Activated CD8-positive, alpha-beta memory T cell treated with anti-CD3 and anti-CD28 coated beads, Interleukin-2, amount 50 U/mL, for 24 hours (primary cell): ENCODE measurements around the gene GOLGA6L22.
"Not testable (repeated sequence)": the region's sequence is repeated elsewhere in the genome, so short reads cannot be mapped to it uniquely, and the experiment has no call there.

Source experiments
- DNase-seq: peaks from one replicate; pipeline ENCODE4 v3.0.0-alpha.2; 2020; ENCODE audit errors: extremely low read depth

GOLGA6L22 gene, protein sequence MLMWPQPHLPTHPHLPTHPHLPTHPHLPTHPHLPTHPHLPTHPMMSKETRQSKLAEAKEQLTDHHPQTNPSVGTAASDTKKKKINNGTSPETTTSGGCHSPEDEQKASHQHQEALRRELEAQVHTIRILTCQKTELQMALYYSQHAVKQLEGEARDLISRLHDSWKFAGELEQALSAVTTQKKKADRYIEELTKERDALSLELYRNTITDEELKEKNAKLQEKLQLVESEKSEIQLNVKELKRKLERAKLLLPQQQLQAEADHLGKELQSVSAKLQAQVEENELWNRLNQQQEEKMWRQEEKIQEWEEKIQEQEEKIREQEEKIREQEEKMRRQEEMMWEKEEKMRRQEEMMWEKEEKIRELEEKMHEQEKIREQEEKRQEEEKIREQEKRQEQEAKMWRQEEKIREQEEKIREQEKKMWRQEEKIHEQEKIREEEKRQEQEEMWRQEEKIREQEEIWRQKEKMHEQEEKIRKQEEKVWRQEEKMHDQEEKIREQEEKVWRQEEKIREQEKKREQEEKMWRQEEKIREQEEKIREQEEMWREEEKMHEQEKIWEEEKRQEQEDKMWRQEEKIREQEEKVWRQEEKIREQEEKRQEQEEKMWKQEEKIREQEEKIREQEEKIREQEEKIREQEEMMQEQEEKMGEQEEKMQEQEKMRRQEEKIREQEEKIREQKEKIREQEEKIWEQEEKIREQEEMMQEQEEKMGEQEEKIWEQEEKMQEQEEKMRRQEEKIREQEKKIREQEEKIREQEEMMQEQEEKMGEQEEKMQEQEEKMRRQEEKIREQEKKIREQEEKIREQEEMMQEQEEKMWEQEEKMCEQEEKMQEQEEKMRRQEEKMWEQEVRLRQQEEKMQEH

GRCh38 chr15:22458603-22459002 is at the start of gene GOLGA6L22:
Gene GOLGA6L22 (plus strand): TSS chr15:22458903. CDS start chr15:22458994, 91 bp downstream.
- not testable (repeated sequence) for DNase-seq

GRCh38 chr15:22417288-22417687 is 41.4 kb upstream of the GOLGA6L22 start:
- DNase-seq, result not testable (repeated sequence)

- DNase-seq, result not testable (repeated sequence)
These were observed 40.9 kb upstream of the GOLGA6L22 start for GRCh38 chr15:22417795-22418194.

DNA sequence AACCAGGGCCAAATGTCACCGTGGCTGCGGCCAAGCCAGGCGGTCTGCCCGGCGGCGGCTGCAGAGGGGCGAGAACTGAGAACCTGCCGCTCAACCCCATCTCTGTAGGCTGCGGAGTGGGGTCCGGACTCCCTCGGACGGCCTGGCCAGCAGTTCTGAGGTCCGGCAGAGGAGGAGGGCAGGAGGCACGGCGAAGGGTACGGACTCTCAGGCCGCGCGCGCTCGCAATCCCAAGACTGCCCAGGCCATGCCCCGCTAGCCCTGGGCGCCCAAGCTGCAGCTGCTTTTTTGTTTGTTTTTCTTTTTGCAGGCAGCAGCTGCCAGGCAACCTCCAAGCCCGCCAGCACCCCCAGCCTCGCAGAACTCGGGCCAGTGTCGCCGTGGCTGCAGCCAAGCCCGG is 40.5 kb upstream of the GOLGA6L22 start:
- not testable (repeated sequence) for DNase-seq

DNA sequence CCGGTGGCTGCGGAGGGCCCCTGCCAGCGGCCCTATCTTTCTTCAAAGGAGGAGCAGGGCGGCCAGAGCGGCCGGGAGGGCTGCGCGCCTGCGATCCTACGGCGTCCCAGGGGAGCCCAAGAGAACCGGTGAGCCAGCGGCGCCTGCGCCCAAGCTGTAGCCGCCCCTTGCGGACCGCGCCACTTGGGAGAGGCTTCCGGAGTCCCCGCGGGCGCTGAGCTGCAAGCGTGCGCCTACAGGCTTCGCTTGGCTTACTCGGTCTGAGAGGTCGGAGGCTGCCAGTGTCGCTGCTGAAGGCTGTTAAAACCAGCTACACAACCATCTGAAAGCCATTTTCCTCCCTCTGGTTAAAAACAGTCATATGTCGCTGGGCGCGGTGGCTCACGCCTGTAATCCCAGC is 40.0 kb upstream of the GOLGA6L22 start:
- DNase-seq, result not testable (repeated sequence)

- DNase-seq, result not testable (repeated sequence)
These were observed 38.4 kb upstream of the GOLGA6L22 start for GRCh38 chr15:22420340-22420739.

- not testable (repeated sequence) for DNase-seq
These were observed 29.3 kb upstream of the GOLGA6L22 start for GRCh38 chr15:22429426-22429825.

- DNase-seq, result not testable (repeated sequence)
These were observed 27.0 kb upstream of the GOLGA6L22 start for GRCh38 chr15:22431687-22432086.

DNA sequence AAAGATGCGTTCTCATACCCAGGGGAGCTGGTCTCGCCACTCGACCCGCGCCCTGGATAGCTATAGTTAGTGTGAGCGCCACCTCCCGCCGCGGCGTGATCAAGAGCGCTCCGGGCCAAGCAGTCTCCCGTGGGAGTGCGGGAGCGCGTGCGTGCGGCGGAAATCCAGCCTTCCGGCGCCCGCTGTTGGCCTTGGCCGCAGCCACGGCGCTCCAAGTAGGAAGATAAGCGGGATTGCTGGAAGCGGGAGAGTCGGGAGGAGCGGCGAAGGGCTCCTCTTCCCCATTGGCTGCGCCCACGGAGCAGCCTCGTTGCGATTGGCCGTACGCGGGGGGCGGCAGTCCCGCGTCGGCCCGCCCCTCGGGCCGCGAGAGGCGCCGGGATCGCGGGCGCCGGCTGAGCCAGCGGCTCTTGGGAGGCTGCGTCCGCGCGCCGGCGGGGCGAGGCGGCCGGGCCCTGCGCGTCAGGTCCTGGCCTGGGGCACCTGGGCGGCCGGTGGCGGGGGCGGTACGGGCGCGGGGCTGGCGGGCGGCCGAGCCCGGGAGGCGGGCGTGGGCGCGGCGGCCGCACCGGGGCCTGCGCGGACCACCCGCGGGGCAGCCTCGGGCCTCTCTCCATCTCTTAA is 35.9 kb downstream of the GOLGA6L22 start:
- not testable (repeated sequence) for DNase-seq

DNA sequence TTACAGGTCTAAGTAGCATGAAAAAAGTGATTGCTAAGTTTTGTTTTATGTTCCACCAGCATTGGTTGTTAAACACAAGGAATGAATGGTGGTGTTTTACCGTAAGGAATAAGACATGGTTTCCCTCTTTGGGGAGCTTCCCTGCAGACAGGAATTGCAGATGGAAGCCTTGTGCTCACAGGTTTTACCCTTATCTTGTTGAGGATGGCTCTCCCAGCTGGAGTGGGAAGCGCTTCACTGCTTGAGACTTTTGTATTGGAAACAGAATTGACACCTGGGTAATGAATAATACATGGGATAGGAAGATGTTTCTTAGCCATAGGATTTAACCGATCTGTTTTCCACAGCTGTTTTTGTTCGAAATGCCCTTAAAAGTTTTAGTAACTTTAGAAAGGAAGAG is 38.5 kb downstream of the GOLGA6L22 start:
- DNase-seq, result not testable (repeated sequence)

GRCh38 chr15:22498220-22498925 is 39.7 kb downstream of the GOLGA6L22 start:
- not testable (repeated sequence) for DNase-seq

DNA sequence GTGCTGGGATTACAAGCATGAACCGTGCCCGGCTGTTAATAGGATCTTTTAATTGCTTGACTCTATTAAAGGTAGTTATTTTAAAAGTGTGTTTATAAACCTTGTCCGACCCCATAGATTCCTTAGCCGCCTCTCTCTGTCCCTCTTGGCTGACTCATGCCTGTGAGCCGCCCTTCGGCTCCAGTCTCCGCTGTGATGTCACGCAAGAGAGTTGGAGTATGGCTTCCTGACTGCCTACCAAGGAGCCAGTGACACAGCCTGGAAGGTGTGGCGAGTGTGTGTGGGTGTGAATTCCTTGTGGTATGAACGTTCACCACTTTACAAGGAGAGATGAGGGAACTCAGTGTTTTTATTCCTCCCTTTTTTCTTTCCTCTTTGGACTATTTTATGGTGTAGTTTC is 43.6 kb downstream of the GOLGA6L22 start:
- not testable (repeated sequence) for DNase-seq

GRCh38 chr15:22506959-22507358 is 48.3 kb downstream of the GOLGA6L22 start:
- not testable (repeated sequence) for DNase-seq

DNA sequence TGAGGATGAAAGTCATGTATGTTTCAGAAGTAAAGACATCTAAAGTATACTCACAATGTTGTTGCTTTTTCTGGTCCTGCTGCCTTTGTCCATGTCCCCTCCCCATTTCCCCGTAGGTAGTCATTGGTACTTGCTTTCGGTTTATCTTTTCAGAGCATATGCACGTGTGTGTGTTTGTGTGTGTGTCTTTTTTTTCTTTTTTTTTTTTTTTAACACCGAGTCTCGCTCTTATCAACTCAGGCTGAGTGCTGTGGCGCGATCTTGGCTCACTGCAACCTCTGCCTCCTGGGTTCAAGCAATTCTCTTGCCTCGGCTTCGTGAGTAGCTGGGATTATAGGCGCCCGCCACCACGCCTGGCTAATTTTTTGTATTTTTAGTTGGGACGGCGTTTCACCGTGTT is 57.4 kb downstream of the GOLGA6L22 start:
- not testable (repeated sequence) for DNase-seq
